Measurements from ENCODE around the gene GPM6B. TPM values are rescaled to one million over a fixed set of nuclear protein-coding genes. Genes with fewer than 3 reads are reported as not detected.

GPM6B gene
- total and polyA plus RNA-seq, 2 of the 4 experiments (the other 2 are of a cell fraction): 4.2 to 5.9 TPM

GRCh38 chrX:13786048-13786447, 30.8 kb downstream of the GPM6B start:
- Histone ChIP-seq H3K9me3 (ENCODE audit: control insufficient read depth, insufficient read depth, low read length) (no peaks in the 10 kb centered on the region), H3K4ac (ENCODE audit: low read depth, low read length) (no peak overlapping the region), H3K23ac (ENCODE audit: low read depth, low read length) (no peak overlapping the region), H3K27me3 (ENCODE audit: control insufficient read depth, insufficient read depth, low read length) (peaks cover 36% of the 10 kb centered on the region), H3K36me3 (ENCODE audit: control insufficient read depth, insufficient read depth, low read length) (no peaks in the 10 kb centered on the region), H3K4me2 (ENCODE audit: low read depth, low read length) (no peak overlapping the region), H2AFZ (replicated peaks; ENCODE audit: low read length, poor library complexity) (no peak overlapping the region), H4K8ac (ENCODE audit: low read depth in 2 of 2, low read length in 2 of 2) (no peak overlapping the region), H3K9ac (ENCODE audit: low read depth, low read length) (no peak overlapping the region), H2BK120ac (ENCODE audit: low read depth, low read length) (no peak overlapping the region), H2BK20ac (ENCODE audit: low read depth, low read length) (no peak overlapping the region), H3K27ac (ENCODE audit: insufficient read depth, low read length) (no peak overlapping the region), H2AK5ac (ENCODE audit: low read depth, low read length) (no peak overlapping the region), H4K20me1 (ENCODE audit: insufficient read depth, low read length) (no peaks in the 10 kb centered on the region), H4K91ac (ENCODE audit: insufficient read depth, low read depth, low read length) (no peak overlapping the region), H2AK9ac (replicated peaks; ENCODE audit: low read depth, low read length, poor library complexity) (no peak overlapping the region), H3K79me1 (ENCODE audit: low read depth in 1 of 2, low read length in 2 of 2) (no peaks in the 10 kb centered on the region), H3K56ac (ENCODE audit: extremely low read depth, insufficient read depth, low read length) (no peak overlapping the region), H4K5ac (ENCODE audit: low read depth, low read length) (no peak overlapping the region), H3K4me1 (ENCODE audit: control insufficient read depth, insufficient read depth, low read length) (no peaks in the 10 kb centered on the region), H3K18ac (ENCODE audit: low read depth, low read length) (no peak overlapping the region), H2BK15ac (ENCODE audit: low read depth, low read length) (no peak overlapping the region), H3K14ac (replicated peaks; ENCODE audit: low read depth, low read length) (no peak overlapping the region), H2BK5ac (ENCODE audit: low read depth, low read length, poor library complexity, severe bottlenecking) (no peak overlapping the region), H3K9me1 (ENCODE audit: insufficient read depth, low read length) (no peaks in the 10 kb centered on the region), H3K4me3 (ENCODE audit: insufficient read depth, low read depth, low read length) (no peak overlapping the region)
- no CpG with 5 or more reads among the region's 8 CpGs for WGBS, 2 experiments (ENCODE audit: extremely low coverage in 2 of 2, insufficient read length in 1 of 2)
- BruUV-seq (replicated peaks): no TSS peak
- DNase-seq (no peak), ATAC-seq (ENCODE audit: low read depth) (no peak)
- TF ChIP-seq RFX5 (IDR thresholded peaks at IDR 0.05; ENCODE audit: low read depth, low read length) (no peak), CEBPB (IDR thresholded peaks at IDR 0.05; ENCODE audit: low read depth, low read length) (no peak), BHLHE40 (IDR thresholded peaks at IDR 0.05; ENCODE audit: low read depth, low read length) (no peak), RAD21 (IDR thresholded peaks at IDR 0.05; ENCODE audit: low read length) (no peak), ELK1 (IDR thresholded peaks at IDR 0.05; ENCODE audit: borderline replicate concordance, low read depth, low read length) (no peak), RCOR1 (IDR thresholded peaks at IDR 0.05; ENCODE audit: insufficient replicate concordance, low read length) (no peak)
- intact Hi-C loops (cut with micrococcal nuclease): no loop called here
- ChIA-PET POLR2A (ENCODE audit: unreplicated experiment) (no interaction called here), CTCF (no interaction called here)
- in situ Hi-C loops (cut with MboI; ENCODE audit: low sequenced_read_pairs): no loop called here
- dilution Hi-C loops (cut with HindIII; ENCODE audit: low sequenced_read_pairs, unreplicated experiment): no loop called here

Measured in IMR-90 (cell line).